ENCODE data around the gene UNC93A.

Gene UNC93A

DNA sequence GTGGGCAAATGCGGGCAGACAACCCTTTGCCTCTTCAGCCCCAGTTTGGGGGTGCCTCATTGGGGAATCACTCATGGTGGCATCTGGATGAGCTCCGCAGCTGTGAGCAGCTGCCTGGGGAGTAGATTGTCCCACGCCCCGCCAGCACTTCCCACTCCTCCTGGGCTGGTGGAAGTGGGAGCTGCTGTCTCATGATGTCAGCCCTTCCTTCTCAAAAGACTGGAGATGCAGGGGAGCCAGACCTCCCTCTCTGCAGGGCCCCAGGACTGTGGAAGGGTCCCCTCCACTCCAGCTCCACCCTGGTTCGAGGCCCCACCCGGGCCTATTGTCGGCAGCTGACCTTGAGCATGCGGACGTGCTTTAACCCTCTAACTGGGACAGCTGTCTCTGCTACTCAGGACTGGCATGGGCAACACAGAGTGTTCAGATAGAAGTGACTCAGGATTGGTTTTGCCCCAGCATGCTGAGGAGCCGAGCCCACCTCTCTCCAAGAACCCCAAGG is 2.0 kb downstream of the UNC93A start:
- in situ Hi-C loops (cut with MboI; ENCODE audit: low sequenced_read_pairs): no loop called here

DNA sequence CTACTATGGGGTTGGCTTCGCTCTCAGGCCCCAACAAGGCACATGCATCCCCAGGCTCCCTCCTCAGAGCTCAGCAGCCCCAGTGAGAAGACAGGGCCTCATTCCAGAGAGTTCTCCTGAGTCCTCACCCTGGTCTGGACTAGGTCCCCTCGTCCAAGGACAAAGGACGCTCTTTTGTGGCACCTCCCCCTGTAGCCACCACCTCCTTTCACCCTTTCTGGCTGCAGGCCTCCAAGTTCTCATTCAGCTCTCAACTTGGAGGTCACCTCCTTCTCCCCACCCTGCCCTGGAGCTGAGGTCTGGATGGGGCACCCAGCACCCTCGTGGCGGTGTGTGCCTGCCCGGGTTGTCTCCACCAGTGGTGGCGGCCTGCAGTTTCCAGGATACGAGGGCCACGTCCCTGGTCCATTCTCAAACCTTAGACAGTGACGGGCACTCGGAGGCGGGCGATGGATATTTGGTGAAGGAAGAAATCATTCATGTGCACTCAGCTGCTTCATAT is 2.5 kb downstream of the UNC93A start:
- in situ Hi-C loops (cut with MboI; ENCODE audit: low sequenced_read_pairs): no loop called here

- in situ Hi-C loops (cut with MboI; ENCODE audit: low sequenced_read_pairs): no loop called here
Measured at GRCh38 chr6:167294241-167294640, 3.1 kb downstream of the UNC93A start.

DNA sequence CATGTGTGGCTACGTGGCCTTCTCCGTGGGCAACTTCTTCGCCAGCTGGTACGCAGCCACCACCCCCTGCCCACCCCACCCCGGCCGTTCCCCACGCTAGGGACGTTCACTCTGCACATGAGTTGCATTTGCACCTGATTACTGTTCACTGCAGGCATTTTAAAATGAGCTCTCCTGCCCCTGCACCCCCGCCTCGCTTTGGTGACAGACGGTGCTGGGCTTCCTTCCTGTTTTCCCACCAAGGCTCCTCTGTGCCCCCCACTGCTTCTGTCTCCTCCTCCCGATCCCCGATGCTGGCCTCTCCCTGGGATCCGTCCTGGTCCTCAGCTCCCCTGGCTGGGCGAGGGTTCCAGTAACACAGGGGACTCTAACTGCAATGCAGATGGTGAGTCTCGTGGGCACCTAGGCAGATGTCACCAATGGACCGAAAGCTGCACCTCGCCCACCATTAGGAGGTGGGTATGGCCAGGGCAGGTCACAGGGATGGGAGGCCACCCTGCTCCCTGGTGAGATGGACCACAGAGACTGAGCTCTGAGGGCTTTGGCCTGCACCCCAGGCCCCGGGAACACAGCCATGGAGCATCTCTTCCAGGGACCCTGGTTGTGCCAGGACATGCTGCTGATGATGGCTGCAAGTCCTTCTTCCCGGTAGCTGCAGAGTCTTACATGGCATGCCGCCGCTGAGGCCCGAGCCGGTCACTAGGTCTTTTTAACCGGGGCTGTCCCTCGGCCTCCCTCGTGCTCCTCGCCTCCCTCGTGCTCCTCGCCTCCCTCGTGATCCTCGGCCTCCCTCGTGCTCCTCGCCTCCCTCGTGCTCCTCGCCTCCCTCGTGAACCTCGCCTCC is 3.8 kb downstream of the UNC93A start:
- in situ Hi-C loops (cut with MboI; ENCODE audit: low sequenced_read_pairs): no loop called here

DNA sequence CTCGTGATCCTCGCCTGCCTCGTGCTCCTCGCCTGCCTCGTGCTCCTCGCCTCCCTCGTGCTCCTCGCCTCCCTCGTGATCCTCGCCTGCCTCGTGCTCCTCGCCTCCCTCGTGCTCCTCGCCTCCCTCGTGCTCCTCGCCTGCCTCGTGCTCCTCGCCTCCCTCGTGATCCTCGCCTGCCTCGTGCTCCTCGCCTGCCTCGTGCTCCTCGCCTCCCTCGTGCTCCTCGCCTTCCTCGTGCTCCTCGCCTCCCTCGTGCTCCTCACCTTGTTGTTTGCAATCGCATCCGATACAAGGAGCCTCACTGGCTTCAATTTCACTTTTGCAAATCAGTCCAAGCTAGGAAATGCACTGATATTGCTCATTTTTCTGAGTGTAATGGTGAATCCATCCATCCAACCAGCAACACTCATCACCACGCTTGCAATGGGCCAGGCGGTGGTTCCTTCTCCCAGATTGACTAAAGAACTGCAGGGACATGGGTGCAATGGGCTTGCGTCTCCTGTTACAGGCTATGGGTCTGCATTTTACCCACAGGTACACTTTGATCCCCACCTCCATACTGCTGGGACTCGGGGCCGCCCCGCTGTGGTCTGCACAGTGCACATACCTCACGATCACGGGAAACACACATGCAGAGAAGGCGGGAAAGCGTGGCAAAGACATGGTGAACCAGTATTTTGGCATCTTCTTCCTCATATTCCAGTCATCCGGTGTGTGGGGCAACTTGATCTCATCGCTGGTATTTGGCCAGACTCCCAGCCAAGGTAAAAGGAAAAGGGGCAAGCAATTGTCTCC is 4.6 kb downstream of the UNC93A start:
- in situ Hi-C loops (cut with MboI; ENCODE audit: low sequenced_read_pairs): no loop called here

DNA sequence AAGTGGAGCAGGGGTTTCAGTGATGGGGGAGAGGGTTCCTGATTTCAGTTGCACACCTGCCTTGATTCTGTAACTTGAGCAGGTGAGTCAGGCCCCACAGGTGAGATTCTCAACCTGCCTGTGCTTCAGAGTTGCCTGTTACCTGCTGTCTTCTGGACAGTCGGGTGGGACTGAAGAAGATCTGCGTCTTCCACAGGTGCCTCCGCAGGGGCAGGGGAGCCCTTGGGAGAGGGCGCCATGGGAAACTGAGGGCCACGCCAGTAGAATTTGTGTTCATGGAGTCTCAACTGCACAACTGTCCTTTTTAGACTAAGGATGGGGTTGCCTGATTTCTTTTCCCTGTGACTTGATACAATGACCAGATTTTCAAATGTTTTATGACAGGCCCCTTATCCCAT is 5.2 kb downstream of the UNC93A start:
- in situ Hi-C loops (cut with MboI; ENCODE audit: low sequenced_read_pairs): no loop called here

DNA sequence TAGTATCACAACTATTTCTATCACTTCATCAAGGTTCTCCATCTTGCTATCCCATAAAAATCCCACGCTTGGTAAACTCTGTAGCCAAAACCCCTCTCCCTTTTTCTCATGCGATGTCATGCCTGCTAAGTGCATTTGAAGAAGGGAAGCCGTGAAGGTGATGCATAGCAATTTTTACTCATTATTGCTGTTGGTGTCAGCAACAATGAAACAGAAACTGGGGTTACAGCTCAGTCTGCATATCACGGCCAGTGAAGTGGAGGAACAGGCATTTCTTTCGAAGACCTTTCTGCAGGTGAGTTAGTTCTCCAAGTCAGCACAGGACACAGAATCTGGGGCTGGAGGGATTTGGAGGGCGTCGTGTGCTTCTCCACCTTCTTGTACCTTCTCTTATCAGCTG is 5.8 kb downstream of the UNC93A start:
- in situ Hi-C loops (cut with MboI; ENCODE audit: low sequenced_read_pairs): no loop called here

- in situ Hi-C loops (cut with MboI; ENCODE audit: low sequenced_read_pairs): no loop called here
Measured at GRCh38 chr6:167298127-167298526, 7.0 kb downstream of the UNC93A start.

DNA sequence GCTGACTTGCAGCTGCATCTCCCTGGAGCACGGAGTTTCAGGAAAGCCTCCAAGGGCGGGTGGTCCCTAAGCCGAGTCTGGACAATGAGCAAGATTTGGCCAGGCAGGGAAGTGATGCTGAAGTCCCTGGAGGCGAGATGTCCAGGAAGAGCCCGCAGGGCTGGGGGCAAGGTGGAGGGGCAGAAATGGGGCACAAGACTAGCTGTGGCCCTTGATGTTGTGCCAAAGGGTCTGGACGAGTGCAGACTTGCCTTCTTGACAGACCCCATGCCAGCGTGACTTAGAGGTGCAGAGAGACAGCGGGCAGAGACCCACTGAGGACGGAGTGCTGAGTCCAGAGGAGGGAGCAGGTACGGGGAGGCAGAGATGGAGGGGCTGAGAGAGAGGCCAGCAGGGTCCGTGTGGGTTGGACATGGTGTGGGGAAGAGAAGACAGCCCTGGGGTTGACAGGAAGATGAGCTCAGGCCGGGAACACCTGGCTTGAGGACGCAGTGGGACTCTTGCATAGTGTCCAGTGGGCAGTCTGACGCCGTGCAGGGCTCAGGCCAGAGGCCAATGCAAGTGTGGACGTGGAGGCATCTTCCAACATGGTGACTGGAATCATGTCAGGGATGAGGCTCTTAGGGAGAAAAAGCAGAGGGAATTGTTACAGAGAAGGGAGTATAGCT is 8.7 kb downstream of the UNC93A start:
- in situ Hi-C loops (cut with MboI; ENCODE audit: low sequenced_read_pairs): no loop called here

DNA sequence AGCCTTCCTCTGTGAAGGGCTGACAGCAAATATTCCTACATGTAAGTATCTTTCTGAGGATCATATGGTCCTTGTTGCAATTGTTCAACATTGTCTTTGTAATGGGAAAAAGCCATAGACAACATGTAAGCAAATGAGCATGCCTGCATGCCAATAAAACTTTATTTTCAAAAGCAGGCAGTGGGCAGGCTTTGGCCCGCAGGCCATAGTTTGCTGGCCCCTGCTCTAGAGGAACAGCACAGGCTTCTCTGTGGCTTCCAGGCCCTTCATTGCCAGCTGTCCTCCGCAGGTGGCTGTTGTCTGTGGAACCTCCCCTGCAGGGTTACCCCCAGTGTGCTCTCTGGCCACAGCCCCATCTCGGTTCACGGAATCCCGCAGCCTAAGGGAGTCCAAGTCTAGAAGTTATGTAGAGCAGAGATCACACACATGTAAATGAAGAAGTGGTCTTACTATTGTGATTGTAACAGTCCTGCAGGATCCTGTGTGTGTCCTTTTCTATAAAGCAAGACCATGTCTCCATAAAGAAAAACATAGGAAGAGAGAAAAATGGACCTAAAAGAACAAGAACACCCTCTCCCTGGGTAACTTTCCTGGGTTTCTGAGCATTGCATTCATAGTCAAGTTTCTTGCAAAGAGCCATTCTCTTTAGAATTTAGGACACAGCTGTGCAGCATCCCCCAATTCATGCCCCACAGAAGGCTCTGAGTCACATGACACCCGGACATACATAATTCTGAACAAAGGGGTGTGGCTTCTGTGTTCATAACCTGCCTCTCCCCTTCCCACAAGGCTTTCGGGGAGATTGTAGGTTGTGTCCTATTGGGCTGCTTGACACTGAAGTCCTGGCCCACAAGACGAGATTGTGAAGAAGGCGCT is 10.0 kb downstream of the UNC93A start:
- in situ Hi-C loops (cut with MboI; ENCODE audit: low sequenced_read_pairs): no loop called here

DNA sequence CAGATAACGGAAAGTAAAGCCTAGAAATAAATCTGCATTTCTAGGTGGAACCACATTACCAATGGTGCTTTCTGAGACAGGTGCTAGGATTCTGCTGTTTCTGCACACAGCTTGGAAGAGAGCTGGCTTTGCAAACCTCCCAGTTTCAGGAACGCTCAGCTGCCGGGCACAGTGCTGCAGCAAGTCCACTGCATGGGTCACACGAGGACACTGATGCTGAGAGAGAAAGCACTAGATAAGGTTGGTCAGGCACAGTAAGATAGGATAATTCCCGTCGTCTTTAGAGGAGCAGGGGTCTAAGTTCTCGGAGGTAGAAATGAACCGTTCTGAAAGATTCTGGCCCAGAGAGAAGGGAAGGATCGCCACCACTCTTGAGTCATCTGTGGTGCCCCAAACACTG is 11.0 kb downstream of the UNC93A start:
- in situ Hi-C loops (cut with MboI; ENCODE audit: low sequenced_read_pairs): no loop called here

GRCh38 chr6:167302796-167303195 is 11.7 kb downstream of the UNC93A start:
- in situ Hi-C loops (cut with MboI; ENCODE audit: low sequenced_read_pairs): no loop called here

- in situ Hi-C loops (cut with MboI; ENCODE audit: low sequenced_read_pairs): no loop called here
Measured at GRCh38 chr6:167303675-167304625, 12.8 kb downstream of the UNC93A start.

DNA sequence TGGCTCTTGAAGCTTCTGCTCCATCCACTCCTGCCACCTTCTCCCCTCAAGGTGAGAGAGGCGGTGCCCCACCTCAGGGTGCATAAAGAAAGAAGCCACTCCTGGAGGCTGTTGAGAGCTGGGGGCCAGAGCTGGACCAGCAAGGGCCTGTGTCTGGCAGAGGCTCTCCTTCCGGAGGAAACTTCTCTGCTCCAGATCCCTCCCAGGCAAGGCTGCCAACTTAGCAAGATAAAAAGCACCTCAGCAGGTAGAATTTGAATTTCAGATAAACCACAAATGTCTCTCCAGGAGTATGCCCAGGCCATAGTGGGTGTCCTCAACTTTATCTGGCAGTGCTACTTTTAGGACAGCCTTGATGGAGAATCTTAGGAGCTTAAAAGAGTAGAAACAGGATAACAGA is 13.8 kb downstream of the UNC93A start:
- in situ Hi-C loops (cut with MboI; ENCODE audit: low sequenced_read_pairs): no loop called here

DNA sequence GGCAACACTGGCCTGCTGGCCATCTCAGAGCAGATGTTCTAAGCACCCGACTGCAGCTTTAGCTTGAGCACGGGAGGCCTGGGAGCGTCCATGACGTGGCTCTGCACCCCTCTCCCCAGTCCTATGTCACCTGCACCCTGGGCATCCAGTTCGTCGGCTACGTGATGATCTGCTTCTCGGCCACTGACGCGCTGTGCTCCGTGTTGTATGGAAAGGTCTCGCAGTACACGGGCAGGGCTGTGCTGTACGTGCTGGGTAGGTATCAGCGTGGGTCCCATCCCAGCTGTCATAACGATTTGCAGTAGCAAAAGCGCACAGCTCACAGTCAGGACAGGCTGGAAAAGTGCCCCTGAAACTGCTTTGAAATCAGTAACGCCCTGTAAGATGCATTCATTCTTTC is 14.7 kb downstream of the UNC93A start:
- in situ Hi-C loops (cut with MboI; ENCODE audit: low sequenced_read_pairs): no loop called here

GRCh38 chr6:167306401-167306998 is 15.4 kb downstream of the UNC93A start:
- in situ Hi-C loops (cut with MboI; ENCODE audit: low sequenced_read_pairs): no loop called here

GRCh38 chr6:167307342-167307955 is 16.3 kb downstream of the UNC93A start:
- in situ Hi-C loops (cut with MboI; ENCODE audit: low sequenced_read_pairs): no loop called here

DNA sequence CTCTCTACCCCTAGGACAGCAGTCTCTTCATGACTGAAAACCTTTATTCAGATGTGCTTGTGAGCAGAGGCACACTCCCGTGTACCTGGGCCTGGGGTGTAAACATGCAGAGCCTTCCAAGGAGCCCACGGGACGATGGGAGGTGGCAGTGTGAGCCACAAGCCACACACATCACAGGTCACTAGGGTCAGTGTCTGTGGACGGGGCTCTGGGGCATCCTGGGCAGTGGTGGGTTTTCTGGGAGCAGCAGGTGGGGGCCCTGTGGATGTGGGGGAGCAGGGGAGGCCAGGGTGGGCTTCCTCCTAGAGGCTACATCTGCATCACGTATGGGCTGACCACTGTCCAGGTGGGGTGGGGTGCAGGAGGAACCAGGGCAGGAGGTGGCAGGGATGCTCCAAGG is 17.1 kb downstream of the UNC93A start:
- in situ Hi-C loops (cut with MboI; ENCODE audit: low sequenced_read_pairs): no loop called here

Data from hTERT RPE-1 (cell line).